GM12874 (cell line): ENCODE measurements around the gene PTPRM.

Experiments
- TF ChIP-seq, protein P1 (sequence below): IDR thresholded peaks from 2 replicates; pipeline ENCODE4 v1.5.1; 2011; ENCODE audit warnings: low read depth, mild to moderate bottlenecking, control low read depth, low read length, moderate library complexity; ENCODE audit not compliant: insufficient read depth

PTPRM gene

DNA sequence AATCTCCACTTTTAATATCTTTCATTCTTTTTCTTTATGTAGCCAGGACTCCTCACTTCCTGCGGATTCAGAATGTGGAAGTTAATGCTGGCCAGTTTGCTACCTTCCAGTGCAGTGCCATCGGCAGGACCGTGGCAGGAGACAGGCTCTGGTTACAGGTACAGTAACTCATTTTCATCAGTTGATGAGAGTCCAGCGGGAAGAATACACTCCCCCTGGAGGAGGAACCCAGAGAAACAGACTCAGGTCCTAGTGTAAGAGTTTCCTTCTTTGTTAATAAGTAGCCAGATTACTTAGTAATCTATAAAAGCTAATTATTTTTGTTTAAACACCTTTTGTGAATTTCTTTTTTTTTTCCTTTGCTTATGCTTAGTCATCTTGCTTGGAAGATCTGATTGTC is 359.4 kb downstream of the PTPRM start:
- TF ChIP-seq, protein P1, sequence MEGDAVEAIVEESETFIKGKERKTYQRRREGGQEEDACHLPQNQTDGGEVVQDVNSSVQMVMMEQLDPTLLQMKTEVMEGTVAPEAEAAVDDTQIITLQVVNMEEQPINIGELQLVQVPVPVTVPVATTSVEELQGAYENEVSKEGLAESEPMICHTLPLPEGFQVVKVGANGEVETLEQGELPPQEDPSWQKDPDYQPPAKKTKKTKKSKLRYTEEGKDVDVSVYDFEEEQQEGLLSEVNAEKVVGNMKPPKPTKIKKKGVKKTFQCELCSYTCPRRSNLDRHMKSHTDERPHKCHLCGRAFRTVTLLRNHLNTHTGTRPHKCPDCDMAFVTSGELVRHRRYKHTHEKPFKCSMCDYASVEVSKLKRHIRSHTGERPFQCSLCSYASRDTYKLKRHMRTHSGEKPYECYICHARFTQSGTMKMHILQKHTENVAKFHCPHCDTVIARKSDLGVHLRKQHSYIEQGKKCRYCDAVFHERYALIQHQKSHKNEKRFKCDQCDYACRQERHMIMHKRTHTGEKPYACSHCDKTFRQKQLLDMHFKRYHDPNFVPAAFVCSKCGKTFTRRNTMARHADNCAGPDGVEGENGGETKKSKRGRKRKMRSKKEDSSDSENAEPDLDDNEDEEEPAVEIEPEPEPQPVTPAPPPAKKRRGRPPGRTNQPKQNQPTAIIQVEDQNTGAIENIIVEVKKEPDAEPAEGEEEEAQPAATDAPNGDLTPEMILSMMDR: no peak

DNA sequence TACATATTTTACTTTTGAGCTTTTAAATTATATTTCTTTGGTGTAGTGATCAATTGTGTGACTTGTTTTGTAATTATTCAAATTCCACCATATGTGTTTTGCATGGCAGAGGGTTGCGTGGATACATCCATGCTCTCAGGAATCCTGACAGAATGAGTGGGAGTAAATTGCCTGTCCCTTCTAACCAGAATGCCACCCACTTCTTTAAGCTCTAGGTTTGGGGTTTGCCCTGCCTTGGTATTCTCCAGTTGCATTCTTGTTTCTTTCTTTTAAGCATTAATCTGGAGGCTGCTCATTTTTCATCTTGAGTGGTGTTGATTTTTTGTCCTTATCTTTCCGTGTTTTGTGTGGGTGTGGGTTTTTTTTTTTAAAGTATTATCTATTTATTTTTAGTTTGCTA is 360.0 kb downstream of the PTPRM start:
- TF ChIP-seq, protein P1: no peak

DNA sequence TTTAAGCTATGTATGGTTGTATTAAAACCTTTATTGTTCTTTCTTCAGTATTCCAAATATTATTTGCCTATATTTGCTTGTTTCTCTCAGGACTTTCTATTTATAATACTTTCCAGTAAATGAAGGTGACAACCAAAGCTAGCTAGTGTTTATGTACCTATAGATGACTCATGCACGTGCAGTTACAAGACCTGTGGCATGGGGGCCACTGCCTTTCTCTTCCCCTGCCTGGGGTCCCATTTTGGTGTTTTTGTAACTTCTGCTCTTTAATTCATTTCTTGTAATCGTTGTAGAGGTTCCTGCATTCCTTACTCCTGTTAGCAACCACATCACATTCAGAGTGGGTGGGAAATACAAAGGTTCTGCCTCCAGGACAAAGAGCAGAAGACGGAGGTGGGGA is 364.6 kb downstream of the PTPRM start:
- TF ChIP-seq, protein P1: no peak

DNA sequence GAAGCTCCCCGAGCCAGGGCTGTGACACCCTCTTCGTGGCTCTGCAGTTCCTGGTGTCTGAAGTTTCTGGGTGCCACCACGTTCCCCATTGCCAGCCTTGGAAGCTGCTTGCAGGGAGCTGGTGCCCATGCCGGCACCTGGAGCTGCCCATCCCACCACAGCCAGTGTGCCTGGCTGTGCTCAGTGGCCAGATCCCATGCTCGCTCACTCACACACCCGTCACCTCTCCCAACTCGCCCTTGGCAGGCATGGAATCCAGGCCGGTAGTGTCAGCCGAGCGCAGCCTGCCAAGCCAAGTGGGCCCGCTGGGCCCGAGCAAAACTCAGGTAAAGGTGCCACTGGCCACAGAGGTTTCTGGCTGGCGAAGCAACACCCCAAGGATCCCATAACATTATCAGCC is 370.2 kb downstream of the PTPRM start:
- TF ChIP-seq, protein P1: no peak

DNA sequence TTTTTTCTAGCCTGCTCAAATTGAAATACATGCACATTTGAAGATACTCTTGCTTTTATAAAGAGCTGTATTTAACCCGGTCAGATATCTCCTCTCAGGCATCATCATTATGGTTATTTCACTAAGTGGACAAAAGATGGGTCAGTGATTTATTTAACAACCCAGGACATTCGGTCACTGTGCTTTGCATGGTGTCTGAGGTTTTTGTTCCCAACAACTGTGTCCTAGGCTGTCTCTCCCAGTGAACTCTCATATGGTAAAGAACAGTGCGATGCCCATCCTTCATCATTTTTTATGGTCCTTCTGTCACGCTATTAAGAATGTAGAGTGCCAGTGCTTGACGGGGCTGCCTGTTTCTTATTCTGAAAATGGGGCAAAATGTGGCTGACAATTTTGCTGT is 372.4 kb downstream of the PTPRM start:
- TF ChIP-seq, protein P1: no peak

DNA sequence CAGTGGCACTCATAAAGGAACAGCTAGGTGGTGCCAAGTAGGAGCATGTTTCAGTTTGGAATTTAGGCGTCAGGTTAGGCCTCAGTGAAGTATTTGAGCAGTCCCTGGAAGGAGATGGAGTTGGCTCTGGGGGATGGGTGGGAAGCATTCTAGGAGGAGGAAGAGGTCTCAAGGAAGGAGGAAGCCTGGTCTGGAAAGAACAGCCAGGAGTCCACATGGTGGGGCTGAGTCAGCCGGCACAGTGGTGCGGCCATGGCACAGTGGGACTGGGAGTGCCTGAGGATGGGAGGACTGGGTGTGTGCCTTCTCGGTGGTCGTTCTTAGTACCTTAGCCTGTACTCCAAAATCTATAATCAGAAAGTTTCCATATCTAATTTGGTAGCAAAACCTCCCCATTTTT is 373.3 kb downstream of the PTPRM start:
- TF ChIP-seq, protein P1: no peak

DNA sequence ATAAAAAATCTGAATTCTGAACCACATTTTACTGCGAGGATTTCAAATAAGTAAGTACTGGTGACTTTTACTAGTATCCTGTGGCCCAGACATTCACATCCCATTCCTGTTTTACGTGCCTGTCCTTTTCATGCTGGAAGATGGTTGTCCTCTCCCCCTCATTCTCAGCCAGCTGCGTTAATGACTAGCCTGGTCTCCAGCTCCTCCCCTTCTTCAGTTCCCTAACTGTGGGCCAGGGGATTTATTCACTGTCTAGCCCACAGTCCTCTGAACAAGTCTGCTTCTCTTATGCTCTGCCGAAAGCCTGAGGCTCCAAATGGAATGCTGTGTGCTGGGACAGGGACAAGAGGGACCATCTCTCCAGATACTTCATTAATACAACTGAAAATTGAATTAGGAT is 373.9 kb downstream of the PTPRM start:
- TF ChIP-seq, protein P1: no peak

DNA sequence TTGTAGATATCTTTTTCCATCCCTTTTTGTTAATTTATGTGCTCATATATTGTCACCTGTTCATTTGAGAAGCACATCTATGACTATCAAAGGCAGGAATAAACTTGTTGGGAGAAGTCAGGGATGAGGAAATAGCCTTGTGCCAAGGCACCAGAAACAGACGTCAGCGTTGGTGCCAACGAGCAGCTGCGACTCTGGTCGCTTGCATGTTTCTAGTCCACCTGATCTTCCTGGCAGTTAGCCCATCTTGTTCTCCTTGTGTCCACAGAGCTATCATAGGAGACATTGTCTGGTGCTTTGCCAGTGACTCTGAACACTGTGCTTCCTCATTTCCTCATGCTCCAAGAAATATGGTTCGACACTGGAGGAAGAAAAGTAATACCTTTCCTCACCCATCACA is 374.4 kb downstream of the PTPRM start:
- TF ChIP-seq, protein P1: no peak
